ENCODE data around the gene TIAM1. TPM values are rescaled to one million over a fixed set of nuclear protein-coding genes. Genes with fewer than 3 reads are reported as not detected.

TIAM1 gene
- total RNA-seq, 2 donors from 2014 or later = 4.5 to 15.2 TPM

DNA sequence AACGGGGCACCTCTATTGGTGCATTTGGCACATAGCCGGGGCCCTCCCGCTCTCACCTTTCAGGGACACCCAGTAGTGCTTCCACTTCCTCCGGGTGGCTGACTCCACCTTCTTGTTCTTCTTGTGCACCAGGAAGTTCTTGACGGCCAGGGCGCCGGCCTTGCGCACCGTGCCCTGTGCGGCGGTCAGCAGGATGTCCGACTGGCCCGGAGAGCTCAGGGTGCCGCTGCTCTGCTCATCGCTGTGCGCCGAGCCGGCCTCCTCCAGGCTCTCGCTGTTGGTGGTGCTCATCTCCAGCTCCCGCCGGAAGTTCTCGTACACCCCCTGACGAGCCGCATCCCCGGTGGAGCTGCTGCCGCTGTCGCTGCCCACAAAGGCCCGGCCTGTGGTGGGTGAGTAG, 92.4 kb downstream of the TIAM1 start:
- Histone ChIP-seq H3K27ac (no peak overlapping the region), H3K4me3 (no peak overlapping the region), H3K9me3 (no peaks in the 10 kb centered on the region), H3K36me3 (no peaks in the 10 kb centered on the region), H3K4me1 (ENCODE audit: control insufficient read depth in 1 of 2, low read depth in 2 of 2) (no peaks in the 10 kb centered on the region), H3K27me3 (replicated peaks; ENCODE audit: insufficient read depth) (no peaks in the 10 kb centered on the region)
- DNase-seq (ENCODE audit: low spot score) (no peak), ATAC-seq (ENCODE audit: insufficient number of reproducible peaks, low FRiP score, low read depth) (no peak)
- no peak for TF ChIP-seq CTCF (IDR thresholded peaks at IDR 0.05)

DNA sequence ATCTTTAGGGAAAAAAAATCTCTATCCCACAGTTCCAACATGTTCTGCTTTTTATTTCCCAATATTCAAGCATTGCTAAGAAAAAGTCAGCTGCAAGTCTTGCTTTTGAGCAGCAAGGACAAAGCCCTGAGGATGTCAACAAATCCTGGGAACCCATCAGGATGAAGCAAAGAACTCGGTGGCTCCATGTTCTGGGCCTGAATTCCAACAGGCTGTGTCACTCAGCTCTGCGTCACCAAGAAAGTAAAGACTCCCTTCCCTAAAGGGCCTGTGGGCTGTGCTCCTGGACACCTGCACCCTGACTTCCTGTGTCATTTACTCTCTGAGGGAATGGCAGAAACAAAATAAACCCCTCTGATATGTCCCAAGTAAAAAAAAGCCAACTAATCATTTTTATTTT, 95.5 kb downstream of the TIAM1 start:
- no peaks in the 10 kb centered on the region for H3K27me3 ChIP-seq (replicated peaks; ENCODE audit: insufficient read depth)
- H3K27ac ChIP-seq = no peak overlapping the region
- H3K4me1 ChIP-seq (ENCODE audit: control insufficient read depth in 1 of 2, low read depth in 2 of 2) = no peaks in the 10 kb centered on the region
- no peak overlapping the region for H3K4me3 ChIP-seq
- no peaks in the 10 kb centered on the region for H3K36me3 ChIP-seq
- TF ChIP-seq CTCF (IDR thresholded peaks at IDR 0.05) = no peak
- DNase-seq (ENCODE audit: low spot score) = no peak
- peaks cover 3% of the 10 kb centered on the region for H3K9me3 ChIP-seq
- no peak for ATAC-seq (ENCODE audit: insufficient number of reproducible peaks, low FRiP score, low read depth)

GRCh38 chr21:31243611-31244010, 100.5 kb downstream of the TIAM1 start:
- ATAC-seq (ENCODE audit: insufficient number of reproducible peaks, low FRiP score, low read depth) (no peak), DNase-seq (ENCODE audit: low spot score) (no peak)
- Histone ChIP-seq H3K9me3 (peaks cover 15% of the 10 kb centered on the region), H3K4me1 (ENCODE audit: control insufficient read depth in 1 of 2, low read depth in 2 of 2) (no peaks in the 10 kb centered on the region), H3K4me3 (no peak overlapping the region), H3K36me3 (no peaks in the 10 kb centered on the region), H3K27me3 (replicated peaks; ENCODE audit: insufficient read depth) (no peaks in the 10 kb centered on the region), H3K27ac (no peak overlapping the region)
- no peak for TF ChIP-seq CTCF (IDR thresholded peaks at IDR 0.05)

- no peak overlapping the region for H3K4me3 ChIP-seq
- H3K27me3 ChIP-seq (replicated peaks; ENCODE audit: insufficient read depth) = no peaks in the 10 kb centered on the region
- H3K4me1 ChIP-seq (ENCODE audit: control insufficient read depth in 1 of 2, low read depth in 2 of 2) = no peaks in the 10 kb centered on the region
- no peaks in the 10 kb centered on the region for H3K36me3 ChIP-seq
- peaks cover 10% of the 10 kb centered on the region for H3K9me3 ChIP-seq
- ATAC-seq (ENCODE audit: insufficient number of reproducible peaks, low FRiP score, low read depth) (no peak), DNase-seq (ENCODE audit: low spot score) (no peak)
- TF ChIP-seq CTCF (IDR thresholded peaks at IDR 0.05) = no peak
- H3K27ac ChIP-seq = no peak overlapping the region
Measured at GRCh38 chr21:31236528-31236927, 107.5 kb downstream of the TIAM1 start.

DNA sequence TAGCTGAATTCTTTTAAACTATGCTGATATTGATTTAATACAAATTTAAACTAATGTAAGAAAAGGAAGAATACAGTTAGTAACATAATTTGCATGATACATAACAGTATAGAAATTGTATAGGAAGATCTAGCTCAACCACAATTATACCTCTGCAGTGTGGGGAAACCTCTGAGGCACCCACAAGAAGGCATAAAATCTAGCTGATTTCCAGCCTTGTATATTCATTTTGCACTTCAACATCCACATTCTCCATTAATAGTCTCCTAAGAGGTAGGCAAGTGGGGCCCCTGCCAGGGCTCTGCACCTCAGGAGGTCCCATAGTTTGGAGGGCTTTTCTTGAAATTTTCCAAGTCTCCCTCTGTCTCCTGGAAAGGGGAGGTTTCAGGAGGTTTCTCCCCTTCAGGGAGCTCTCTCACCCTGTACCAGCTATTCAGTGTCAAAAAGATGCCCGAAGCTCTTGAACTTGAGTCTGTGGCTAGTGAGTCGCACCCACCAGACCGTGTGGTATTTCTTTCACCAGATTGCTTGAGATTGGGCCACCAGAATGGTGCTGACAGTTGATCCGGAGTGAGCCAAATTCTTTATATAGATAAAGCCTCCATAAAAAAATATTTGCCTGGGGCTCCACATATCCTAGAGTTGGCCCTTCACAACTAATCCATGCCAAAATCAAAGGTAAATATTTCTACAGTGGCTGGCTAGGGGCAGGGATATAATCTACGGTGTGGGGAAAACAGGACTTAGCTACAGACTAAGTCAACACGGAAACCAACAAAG, 108.2 kb downstream of the TIAM1 start:
- DNase-seq (ENCODE audit: low spot score) = no peak
- no peak for ATAC-seq (ENCODE audit: insufficient number of reproducible peaks, low FRiP score, low read depth)
- no peak overlapping the region for H3K4me3 ChIP-seq

More for the DNA sequence above, 108.2 kb downstream of the TIAM1 start:
- no peaks in the 10 kb centered on the region for H3K4me1 ChIP-seq (ENCODE audit: control insufficient read depth in 1 of 2, low read depth in 2 of 2)
- peaks cover 8% of the 10 kb centered on the region for H3K9me3 ChIP-seq
- H3K36me3 ChIP-seq = no peaks in the 10 kb centered on the region
- TF ChIP-seq CTCF (IDR thresholded peaks at IDR 0.05) = no peak
- no peak overlapping the region for H3K27ac ChIP-seq
- no peaks in the 10 kb centered on the region for H3K27me3 ChIP-seq (replicated peaks; ENCODE audit: insufficient read depth)

Measured in thoracic aorta (tissue), 2 donors.